ENCODE results near the gene TEPSIN.
"Not testable (repeated sequence)": the region's sequence is repeated elsewhere in the genome, so short reads cannot be mapped to it uniquely, and the experiment has no call there.

TEPSIN gene

DNA sequence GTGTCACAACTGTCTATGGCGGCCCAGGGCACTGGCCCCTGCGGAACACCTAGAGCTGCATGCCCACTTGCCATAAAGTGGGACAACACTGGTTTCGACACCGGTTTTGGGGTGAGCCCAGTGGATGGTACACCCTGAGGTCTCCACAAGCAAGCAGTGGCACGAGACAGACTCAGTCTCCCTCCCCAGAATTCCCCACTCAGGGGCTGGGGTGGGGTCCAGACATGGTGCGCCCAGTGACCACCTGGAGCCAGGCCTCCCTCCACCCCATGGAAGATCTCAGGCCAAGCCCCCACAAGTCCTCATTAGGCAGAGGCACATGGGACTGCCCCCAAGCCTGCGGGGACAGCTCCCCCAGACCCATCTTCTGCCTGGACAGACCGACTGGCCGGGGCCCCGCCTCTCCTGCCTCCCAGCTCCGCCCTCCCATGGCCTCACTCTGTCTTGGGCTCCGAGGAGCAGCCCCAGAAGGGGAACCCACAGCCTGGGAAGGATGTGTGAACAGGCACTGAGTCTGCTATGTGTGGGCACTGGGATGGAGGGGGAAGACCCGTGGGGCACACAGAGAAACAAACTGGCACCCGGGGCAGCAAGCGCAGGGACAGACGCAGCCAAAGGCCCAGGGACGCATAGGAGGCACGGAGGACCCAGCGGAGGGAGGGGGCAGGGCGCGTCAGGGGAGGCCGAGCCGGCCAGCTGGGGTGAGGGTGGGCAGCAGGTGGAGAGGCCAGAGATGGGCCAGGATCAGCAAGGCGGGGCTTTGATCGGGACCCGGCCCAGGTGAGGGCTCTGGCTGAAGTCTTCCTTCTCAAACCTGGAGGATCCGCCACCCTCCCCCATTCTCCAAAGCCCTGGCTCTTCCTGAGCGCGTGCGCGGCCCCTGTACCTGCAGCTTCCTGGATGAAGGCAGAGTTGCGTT lies 2.8 kb downstream of the TEPSIN start:
- no peak for DNase-seq (ENCODE audit: low read depth)

DNA sequence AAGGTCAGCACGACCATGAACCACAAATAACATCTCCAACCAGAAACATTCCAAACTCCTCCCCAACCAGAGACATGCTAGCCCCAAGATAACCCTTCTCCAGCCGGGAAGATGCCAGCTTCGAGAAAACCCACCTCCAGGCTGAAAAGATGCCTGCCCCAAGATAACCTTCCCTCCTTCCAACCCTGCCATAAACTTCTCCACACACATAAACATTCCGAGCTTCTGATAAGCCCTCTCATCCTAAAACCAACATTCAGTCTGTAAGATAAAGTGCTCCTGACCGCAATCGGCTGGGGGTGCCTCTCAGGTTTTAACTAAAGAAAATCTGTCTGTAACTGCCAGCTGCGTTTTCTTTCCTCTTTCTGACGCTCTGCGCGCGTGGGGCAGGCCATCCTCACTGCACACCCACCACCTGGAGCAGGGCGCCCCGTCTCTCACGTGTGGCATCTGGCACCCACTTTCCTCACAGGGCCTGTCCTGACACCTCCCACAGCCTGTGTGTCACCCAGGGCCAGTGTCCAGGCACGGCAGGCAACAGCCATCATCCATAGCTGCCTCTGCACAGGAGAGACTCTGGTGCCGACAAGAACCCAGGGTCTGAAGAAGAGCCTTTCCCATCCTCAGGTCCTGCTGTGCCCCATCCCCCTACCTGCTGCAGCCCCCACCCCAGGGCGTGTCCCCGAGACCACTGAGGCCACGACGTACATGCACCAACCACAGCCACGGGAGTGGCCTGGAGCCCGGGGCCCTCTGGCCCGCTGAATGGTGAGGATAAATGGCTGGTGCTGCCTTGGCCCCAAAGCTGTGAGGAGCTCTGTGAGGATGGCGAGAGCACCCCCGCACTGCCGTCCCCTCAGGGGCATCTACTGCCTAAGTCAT lies 3.7 kb downstream of the TEPSIN start:
- no peak for DNase-seq (ENCODE audit: low read depth)

GRCh38 chr17:81234506-81234855 lies 4.4 kb downstream of the TEPSIN start:
- DNase-seq (ENCODE audit: low read depth) = no peak

DNA sequence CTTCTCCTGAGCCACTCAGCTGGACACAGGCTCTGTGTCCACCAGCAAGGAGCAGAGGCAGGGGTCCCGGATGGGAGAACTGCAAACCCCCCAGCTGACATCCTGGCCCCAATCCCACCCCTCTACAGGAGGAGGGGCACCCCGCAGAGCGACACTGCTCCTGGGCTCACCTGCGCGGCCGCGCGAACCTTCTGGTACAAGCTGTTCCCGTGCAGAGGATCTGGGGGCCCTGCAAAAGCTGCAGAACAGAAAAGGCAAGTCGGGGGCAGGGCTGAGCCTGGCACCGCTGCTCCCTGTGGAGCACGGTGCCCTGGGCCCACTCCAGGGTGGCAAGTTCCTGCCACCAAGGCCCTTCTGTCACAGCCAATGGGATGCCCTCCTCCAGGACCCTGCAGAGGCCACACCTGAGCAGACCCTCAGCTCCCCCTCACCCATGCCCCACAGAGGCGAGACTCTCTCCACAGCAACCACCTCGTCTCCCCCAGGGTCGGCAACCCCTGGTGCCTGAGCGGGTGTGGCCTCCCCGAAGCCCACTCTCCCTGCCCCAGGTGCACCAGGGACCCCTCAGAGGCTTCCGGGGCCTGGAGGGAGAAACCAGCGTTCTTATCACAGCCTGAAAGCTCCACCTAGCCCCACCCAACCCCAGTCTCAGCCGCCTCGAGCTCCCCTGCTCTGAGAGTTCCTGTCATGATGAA lies 4.9 kb downstream of the TEPSIN start:
- no peak for DNase-seq (ENCODE audit: low read depth)

GRCh38 chr17:81233316-81233715 lies 5.5 kb downstream of the TEPSIN start:
- no peak for DNase-seq (ENCODE audit: low read depth)

DNA sequence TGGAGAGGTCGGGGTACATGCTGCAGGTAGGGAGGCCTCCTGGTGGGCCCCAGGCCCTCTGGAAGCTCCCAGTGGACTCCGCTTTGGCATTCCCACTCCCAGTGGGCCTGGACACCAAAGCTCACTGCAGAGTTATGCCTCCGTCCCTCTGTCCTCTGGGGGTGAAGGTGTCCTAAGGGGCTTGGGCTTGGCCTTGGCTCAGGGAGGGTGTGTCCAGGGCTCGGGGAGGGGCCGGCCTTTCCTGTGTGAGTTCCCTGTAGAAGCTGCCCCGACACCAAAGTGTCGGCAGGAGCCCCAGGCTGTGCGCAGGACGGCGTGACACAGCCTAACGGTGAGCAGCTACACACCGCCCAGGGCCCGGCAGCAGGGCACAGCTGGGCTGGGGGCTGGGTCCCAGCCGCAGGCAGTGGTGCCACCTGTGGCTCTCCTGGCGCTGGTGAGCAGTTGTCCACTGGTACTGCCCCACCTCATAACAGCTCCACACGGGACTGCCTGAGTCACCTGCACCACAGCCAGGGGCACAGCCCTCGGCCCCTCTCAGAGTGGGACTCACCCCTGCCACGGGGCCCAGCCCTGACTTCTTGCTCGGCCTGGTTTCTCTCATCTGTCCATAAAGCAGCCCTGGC lies 6.1 kb downstream of the TEPSIN start:
- DNase-seq (ENCODE audit: low read depth) = no peak

DNA sequence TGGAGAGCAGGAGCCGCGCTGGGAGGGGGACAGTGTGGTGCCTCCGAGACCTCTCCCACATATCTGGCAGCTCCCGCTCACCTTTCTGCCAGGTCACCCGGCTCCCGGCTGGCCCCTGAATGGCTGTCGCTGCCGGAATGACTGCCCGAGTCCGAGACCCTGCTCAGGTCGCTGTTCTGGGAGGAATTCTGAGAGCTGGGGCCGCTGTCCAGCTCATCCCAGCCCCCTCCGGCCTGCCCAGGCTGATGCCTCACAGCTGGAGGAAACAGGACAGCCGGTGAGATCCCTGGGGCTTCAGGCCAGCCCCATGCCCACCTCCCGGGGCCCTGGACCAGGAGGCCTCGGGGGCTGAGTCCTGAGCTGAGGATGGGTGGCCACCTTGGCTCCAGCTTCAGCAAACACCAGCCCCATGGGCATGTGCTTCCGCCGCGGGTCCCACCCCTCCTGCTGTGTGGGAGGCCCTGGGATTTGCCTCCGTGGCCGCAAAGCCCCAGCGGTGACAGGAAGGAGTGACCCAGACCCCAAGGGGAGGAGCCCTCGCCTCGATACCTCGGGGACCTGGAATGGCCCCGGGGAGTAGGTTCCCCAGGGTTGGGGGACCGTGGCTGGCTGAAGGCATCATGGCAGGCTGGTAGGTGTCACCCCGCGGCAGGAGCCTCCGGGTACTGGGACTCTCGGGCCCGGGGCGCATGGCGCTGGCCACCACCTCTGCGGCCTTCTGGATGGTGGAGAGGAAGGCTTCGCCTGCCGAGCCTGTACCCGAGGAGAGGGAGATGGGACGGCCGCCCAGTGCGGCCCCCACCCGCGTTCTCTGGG lies 6.9 kb downstream of the TEPSIN start:
- no peak for DNase-seq (ENCODE audit: low read depth)

DNA sequence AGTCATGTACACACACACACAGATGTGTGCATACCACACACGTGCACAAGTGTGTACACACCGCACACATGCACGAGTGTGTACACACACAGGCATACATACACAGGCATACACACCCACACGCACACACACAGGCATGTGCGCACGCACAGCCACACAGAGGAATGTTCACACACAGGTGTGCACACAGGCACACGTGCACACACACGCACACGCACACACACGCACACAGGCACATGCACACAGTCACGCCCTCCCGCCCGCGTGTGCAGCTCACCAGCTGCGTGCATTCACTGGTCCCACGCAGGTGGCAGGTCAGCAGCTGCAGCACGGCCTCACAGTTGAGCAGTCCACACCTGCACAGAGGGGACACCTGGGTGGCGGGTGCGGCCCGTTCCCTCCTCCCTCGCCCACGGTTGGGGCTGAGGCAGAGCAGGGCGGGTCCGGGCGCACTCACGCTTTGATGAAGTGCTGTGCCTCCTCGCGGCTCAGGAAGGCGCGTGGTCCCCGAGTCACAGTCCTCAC lies 7.7 kb downstream of the TEPSIN start:
- no peak for DNase-seq (ENCODE audit: low read depth)

DNA sequence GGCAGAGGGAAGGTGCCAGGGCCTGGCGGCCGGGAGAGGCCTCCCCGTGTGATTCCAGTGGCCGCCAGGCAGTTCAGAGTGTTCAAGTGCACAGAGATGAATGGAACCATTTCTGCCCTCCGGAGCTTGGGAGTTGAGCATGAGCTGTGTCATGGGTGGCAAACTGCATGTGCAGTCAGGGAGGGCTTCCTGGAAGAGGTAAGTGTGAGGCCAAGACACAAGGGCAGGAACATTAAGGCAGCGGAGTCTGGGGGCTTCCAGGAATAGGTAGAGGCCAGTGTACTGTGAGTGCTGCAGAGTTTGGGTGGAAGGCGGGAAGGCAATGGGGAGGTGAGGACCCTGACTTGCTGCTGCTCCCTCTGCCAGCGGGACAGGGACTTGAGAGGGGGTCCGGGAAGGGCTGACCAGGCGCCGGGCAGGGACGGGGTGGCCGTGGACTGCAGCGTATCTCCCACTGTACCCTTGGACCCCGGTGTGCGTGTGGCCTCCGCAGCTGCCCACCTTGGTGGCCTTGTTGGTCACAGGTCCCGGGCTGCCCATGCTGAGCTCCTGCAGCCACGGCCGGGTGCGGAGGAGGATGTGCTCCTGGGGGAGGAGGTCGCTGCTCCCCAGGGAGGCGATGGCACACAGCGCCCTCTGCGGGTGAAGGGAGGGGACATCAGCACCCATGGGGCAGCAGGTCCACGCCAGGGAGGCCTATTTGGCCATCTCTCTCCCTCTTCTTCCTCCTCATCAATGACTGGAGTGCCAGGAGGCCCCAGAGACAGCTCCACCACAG lies 8.6 kb downstream of the TEPSIN start:
- DNase-seq (ENCODE audit: low read depth) = no peak

- no peak for DNase-seq (ENCODE audit: low read depth)
Measured at GRCh38 chr17:81229666-81229920, 9.3 kb downstream of the TEPSIN start.

GRCh38 chr17:81228834-81229665 lies 9.8 kb downstream of the TEPSIN start:
- DNase-seq (ENCODE audit: low read depth) = no peak

DNA sequence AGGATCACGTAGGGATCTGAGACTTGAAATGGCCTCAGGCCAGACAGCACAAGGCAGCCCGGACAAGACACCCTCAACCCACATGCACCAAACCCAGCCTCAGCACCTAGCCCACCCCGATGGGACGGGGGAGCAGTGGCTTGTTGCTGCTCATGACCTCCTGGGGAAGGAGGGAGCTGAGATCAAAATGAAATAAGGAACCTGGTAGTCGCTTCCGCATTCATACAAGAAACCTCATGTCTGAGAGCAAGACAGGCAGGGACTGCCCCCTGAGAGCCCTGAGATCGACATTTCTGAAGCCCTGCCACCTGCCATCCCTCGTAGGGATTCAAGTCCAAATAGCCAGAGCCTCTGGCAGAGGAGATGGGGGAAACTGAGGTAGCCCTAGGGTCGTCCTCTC lies 10.4 kb downstream of the TEPSIN start:
- no peak for DNase-seq (ENCODE audit: low read depth)

DNA sequence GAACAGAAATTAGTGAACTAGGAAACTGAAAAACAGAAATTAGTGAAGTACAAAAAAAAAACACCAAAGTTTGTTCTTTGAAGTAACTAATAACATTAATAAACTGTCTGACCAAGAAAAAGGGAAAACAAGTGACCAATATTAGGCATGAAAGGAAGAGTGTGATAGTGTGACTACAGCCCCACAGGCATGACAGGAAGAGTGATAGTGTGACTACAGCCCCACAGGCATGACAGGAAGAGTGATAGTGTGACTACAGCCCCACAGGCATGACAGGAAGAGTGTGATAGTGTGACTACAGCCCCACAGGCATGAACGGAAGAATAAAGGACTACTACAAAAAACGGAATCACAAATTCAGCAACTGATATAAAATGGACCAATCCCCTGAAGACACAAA lies 11.2 kb downstream of the TEPSIN start:
- not testable (repeated sequence) for DNase-seq (ENCODE audit: low read depth)

- DNase-seq (ENCODE audit: low read depth) = no peak
Measured at GRCh38 chr17:81223762-81224130, 15.1 kb downstream of the TEPSIN start.

GRCh38 chr17:81222906-81223761 lies 15.7 kb downstream of the TEPSIN start, which contains the start of gene CEP131:
Gene CEP131, minus strand, starts transcription at chr17:81222965. Its CDS starts 2,909 bp downstream, at chr17:81220056.
- peak; percentile 98 for DNase-seq (ENCODE audit: low read depth)

GRCh38 chr17:81222620-81222905 lies 16.3 kb downstream of the TEPSIN start:
- DNase-seq (ENCODE audit: low read depth) = no peak

DNA sequence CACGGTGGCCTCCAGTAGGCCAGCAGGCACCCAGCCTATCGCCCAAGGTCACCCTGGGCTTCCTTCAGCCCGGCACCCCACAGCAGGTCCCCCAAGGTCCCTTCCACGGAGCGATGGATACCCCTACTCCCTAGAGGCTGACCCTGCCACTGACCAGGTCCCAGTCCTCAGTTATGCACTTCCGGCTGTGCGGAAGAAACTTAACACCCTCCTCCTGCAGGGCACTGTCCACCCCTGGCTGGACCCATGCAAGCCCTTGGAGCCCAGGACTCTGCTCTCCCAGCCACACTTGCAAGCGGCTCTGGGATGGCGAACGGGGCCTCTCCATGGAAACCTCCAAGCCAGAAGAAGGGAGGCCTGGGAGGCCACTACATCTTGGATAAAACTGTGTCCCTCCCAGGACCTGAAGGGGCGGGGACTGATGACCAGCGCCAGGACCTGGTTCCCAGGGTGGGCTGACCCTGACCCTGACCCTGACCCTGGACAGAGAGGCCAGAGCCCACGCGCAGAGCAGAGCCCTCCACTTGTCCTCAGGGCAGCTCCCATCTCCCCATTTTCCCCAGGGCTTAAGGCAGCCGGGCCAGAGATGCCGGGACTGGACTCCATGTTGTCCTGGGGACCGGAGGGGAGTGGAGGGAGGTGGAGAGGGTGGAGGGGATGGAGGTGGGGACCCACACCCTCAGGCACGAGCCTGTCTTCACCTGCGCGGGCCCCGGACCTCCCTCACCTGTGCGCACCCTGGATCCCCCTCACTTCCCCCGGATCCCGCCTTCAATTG lies 16.8 kb downstream of the TEPSIN start:
- no peak for DNase-seq (ENCODE audit: low read depth)

DNA sequence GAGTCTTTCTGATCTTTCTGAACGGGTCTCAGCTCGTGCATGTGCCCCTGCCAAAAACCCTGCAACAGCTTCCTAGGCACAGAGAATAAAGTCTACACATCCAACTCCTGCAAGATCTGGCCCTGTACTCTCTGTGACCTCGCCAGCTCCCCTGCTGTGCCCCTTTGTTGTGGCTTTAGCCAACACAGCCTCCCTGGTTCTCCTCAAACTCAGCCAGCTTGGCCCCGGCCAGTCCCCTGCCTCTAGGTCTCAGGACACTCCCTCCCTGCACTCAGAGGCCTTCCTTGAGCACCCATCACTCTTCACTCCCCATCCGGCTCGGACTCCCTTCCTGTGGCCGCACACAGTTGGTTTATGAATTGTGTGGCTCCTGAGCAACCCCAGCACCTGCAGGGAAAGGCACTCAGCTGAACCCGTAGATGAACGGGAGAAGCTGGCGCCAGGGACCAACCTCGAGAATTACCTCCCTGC lies 17.4 kb downstream of the TEPSIN start:
- DNase-seq (ENCODE audit: low read depth) = no peak
